T-helper 2 cell (primary cell): ENCODE results near the gene RHO.
"Not testable (repeated sequence)": the region's sequence is repeated elsewhere in the genome, so short reads cannot be mapped to it uniquely, and the experiment has no call there.

ENCODE experiments used
- DNase-seq, 5 experiments: peaks; one replicate each; pipeline versions ENCODE4 v3.0.0 to v3.0.0-alpha.2; 2012 to 2022

The RHO gene

DNA sequence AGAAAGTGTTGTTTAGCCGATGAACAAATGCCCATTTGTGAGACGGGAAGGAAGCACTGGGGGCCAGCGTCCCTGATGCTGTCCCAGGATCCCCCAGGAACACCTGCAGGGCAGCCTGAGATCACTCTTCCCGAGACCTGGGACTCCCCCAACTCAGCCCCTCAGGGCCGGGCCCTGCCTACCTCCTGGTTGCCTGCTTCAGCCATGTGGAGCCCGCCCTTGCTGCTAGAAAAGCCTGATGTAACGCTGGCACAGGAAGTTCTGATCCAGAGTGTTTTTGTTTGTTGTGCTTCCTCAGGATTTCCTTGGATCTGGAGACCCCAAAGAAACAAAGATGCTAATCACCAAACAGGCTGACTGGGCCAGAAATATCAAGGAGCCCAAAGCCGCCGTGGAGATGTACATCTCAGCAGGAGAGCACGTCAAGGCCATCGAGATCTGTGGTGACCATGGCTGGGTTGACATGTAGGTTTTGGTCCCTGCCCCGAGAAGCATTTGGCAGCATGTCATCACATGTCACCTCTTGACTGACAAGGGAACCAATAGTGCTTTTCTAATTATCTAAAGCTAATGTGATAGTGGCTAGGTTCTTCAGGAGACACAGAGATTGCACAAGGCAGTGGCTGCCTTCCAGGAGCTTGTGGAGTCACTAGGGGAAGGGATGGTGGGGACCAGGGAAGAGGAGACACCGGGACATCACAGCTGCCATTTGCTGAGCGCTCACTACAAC is 28.7 kb upstream of the RHO start:
- DNase-seq, result not testable (repeated sequence)

DNA sequence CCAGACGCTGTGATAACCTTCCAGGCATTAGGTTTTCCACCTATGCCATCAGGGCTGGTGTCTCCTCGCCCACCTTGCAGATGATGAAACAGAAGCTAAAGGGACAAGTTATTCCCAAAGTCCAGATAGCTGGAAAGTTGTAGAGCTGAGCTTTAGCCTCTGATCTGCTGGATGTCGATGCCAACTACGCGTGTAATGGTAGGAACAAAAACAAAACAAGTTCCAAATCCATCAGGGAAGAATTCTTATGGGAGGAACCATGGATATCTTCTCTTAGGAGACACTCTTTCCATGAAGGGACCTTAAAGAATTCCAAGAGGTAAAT is 28.1 kb upstream of the RHO start:
- DNase-seq, result no peak

DNA sequence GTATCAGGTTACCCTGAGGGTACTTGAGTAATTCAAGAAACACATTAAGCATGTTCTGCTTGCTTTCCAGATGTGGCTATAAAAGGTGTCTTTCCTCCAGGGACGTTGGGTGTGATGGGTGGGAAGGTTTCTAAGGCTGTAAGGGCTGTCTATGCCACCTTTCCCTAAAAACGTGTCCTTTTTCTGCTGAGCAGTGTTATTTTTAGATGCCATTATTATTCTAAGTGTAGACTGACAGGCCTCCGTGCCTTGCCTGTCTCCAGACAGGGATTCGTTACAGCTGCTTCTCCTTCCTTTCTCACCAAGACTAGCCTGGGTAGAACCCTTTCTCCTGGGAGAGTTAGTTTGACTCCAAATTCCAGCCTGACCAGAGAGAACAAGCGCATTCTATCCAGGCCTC is 26.8 kb upstream of the RHO start:
- no peak for DNase-seq

DNA sequence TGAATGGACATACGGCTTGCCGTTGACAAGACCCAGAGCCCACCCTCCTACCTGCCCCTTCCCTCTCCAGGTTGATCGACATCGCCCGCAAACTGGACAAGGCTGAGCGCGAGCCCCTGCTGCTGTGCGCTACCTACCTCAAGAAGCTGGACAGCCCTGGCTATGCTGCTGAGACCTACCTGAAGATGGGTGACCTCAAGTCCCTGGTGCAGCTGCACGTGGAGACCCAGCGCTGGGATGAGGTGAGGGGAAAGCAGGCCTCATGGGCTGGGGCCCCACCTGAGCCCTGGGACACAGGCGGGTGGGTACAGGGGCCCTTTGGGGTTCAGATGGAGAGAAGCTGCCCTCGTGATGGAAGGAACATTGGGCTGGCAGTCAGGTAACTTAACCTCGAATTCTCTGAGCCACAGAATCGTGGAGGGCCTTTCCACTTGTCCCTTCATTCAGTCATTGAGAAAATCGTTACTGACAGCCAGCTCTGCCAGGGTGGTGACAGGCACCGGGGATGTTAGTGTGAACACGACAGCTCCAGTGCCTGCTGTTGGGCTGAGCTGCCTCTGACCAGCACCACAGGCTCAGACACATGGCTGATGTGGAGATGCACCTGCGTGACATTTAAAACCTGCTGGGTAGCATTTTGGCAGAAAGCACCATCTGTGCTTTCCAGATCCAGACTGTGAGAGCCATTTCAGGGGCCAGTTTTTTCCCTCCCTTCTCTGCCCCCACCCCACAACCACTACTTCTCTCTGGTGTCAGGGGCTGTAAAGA is 25.6 kb upstream of the RHO start:
- DNase-seq, result no peak

DNA sequence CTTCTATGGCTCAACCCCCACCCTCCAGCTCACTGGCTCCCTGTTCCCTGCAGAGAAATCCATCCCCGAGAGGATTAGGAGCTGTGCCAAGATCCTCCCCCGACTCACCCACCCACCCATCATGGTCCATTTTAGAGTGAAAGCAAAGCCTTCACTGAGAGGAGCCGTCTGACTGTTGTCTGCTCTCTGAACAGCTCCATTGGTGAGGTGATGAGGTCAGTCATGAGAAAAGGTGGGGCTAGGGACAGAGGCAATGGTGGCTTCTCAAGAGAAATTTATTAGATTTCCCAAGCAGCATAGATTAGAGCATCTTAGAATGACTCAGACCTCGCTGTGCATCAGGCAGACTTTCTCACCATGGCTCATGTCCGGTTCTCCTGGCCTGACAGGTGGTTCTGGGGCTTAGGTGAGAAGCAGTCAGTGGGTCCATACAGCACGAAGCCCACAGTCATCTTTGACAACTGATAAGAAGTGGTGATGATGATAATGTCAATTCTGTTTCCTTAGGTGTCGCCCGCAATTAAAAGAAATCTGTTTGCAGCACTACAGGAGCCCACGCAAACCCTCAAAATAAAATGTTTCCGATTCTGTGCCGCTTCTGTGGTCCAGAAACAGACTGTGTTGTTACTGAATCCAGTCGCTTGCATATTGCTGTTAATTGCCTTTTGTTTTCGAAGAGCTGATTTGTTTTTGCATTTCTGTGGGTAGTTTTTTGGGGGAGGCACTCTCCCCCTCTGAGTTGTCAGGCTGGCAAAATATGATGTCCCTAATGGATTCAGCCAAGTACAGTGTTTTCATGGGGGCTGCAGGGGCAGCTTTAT is 24.8 kb upstream of the RHO start:
- DNase-seq, result no peak

GRCh38 chr3:129504471-129505100 is 23.9 kb upstream of the RHO start:
- DNase-seq, result no peak

- no peak for DNase-seq
These were observed 23.1 kb upstream of the RHO start for GRCh38 chr3:129505341-129505740.

GRCh38 chr3:129506231-129506742 is 22.2 kb upstream of the RHO start:
- DNase-seq, result no peak

DNA sequence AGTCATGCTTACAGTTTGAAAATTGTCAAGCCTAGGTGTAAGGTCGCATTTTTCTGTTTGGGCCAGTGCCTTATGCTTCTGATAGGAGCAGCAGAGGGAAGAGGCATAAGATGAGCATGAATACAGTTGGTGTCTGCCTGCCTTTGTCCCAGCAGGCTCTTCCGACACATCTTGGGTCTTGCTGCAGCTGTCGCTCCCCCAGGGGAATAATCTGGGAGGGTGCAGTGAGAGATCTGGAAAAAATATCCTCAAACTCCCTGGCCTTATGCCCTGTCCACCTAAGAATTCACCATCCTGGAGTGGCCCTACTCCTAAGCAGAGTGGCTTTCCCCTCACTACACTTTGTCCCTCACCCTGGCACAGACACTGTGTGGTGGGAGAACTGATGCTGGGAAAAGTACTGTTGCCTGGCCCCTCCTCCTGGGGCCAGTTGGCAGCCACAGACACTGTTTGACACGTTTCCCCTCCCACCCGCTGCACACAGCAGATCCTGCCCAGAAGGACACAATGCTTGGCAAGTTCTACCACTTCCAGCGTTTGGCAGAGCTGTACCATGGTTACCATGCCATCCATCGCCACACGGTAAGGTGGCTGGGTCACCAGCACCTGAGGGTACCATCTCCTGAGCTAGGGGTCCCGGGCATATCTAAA is 21.1 kb upstream of the RHO start:
- DNase-seq, result no peak

- no peak for DNase-seq
These were observed 15.8 kb upstream of the RHO start for GRCh38 chr3:129512595-129512994.

DNA sequence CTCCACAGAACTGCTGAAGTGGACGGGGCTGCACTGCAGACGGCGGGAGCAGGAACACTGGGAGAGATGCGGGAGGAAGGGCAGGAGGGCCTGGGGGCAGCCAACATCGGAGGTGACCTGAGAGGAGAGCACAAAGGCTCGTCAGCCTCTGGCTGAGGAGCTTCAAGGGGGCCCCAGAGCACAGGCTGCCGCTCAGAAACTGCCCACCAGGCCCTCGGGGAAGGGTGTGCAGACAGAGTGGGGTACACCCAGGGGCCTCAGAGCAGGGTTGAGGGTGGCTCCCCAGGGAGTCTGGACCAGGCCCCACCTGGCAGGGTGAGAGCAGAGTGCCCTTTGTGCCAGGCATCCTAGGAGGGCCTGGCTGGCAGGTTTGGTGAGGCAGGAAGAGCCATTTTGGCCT is 14.7 kb upstream of the RHO start:
- DNase-seq, result no peak

GRCh38 chr3:129514110-129514509 is 14.3 kb upstream of the RHO start:
- DNase-seq, result no peak

DNA sequence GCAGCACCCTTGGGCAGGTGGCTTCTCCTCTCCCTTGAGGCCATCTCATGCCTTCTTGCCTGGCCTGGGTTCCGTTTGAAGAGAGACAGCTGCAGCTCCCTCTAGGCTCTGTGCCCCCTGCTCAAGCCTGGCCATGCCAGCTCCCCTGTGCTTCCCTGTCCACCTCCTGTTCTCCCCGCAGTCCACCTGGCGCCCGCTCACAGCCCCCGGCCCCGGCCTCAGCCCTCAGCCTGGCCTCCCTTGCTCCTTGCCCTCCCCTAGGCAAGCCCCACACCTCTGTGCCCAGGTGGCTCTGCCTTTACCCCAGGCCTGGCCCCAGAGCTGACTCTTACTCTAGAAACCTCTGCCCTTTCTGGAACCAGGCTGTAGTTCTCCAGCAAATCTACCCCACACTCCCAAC is 13.9 kb upstream of the RHO start:
- DNase-seq, result no peak

DNA sequence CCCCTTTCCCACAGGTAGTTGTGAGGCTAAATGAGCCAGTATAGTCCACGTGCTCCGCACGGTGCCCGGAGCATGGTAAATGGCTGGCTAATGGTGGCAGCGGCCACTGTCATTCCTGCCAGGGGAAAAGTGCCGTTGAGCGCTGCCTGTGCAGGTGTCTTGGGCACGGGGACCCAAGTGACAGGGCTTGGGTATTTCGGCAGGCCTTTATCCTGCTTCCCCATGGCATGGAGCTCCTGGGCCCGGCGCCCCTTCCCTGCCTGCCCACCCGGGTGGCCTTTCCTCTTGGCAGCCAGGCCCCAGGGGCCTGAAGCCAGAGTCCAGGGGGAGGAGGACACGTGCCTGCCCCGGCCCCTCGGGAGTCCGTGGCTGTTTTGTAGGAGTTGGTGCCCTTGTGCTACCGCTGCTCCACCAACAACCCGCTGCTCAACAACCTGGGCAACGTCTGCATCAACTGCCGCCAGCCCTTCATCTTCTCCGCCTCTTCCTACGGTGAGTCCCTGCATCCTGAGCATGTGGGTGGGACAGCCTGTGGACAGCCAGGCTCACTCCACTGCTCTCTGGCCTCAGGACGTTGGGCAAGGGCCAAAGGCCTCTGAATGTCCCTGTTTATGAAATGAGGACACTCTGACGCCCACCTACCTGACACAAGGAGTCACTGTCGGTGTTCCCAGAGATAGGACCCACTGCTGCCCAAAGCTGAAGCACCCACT is 13.2 kb upstream of the RHO start:
- DNase-seq, result not testable (repeated sequence)

DNA sequence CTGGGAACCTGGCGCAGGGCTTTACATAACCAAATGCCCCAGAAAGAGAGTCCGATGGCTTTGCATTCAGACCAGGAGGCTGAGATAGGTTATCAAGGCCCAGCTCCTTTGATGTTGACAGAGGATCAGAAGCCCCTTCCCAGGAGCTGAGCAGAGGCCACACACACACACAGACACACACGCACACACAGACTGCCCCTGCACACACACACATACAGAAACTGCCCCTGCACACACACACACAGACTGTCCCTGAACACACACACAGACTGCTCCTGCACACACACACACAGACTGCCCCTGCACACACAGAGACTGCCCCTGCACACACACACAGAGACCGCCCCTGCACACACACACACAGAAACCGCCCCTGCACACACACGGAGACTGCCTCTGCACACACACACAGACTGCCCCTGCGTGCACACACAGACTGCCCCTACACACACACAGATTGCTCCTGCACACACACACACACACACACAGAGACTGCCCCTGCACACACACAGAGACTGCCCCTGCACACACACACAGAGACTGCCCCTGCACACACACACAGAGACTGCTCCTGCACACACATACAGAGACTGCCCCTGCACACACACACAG is 12.5 kb upstream of the RHO start:
- not testable (repeated sequence) for DNase-seq

DNA sequence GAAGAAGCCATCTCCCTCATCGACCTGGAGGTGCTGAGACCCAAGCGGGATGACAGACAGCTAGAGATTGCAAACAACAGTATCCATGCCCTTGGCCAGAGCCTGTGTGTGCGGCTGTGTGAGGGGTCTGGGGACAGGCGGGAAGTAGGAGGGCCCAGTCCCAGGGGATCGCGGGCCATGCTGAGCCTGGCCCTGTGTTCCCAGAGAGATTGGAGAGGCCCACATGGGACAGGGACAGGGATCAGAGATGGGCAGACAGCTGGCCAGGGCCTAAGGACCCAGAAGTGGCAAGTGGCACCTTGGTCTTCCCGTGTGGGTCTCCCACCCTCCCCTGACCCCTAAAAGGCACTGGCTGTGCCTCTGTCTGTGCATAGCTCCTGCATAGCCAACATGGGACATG is 10.9 kb upstream of the RHO start:
- DNase-seq, result no peak

GRCh38 chr3:129518038-129518561 is 10.3 kb upstream of the RHO start:
- DNase-seq, result no peak

DNA sequence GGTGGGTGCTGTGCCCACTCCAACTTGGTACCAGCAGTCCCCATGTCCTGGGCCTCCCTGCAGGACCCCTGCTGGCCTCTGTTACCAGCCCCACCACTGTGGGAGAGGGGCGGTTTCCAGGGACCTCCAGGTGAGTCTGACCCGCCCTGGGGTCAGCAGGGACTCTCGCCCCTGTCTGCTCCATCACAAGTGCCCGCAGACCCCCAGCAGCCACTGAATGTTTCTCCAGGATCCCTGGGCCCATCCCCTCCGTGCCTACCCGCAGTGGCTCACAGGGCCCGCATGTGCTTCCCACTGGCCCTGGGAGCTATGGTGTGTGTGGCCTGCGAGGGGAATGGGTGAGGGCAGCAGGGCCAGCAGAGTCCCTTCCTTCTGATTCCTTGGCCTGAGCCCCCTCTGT is 9.9 kb upstream of the RHO start:
- no peak for DNase-seq

- no peak for DNase-seq
These were observed 9.0 kb upstream of the RHO start for GRCh38 chr3:129519449-129519848.

GRCh38 chr3:129519896-129520715 is 8.3 kb upstream of the RHO start:
- DNase-seq, result no peak
